Central memory CD8-positive, alpha-beta T cell (primary cell): ENCODE measurements around the gene GDF7.

Experiments used
- ATAC-seq: fragments of 150-1000 bp; cut with Tn5 transposase; replicated peaks from 2 replicates; pipeline ENCODE4 v1.10.0; 2022; ENCODE audit warnings: mild to moderate bottlenecking, moderate FRiP score, moderate number of reproducible peaks; ENCODE audit not compliant: poor library complexity, severe bottlenecking; ENCODE audit errors: extremely low read depth
- DNase-seq, 2 donors: peaks; one replicate each; pipeline ENCODE4 v3.0.0; 2021; ENCODE audit warnings: low spot score in 2 of 2
- H3K27ac Mint-ChIP-seq: one replicate; pipeline ENCODE4 v1.8.0; 2022; ENCODE audit warnings: low read depth, mild to moderate bottlenecking, moderate library complexity, mixed read lengths
- H3K27me3 Mint-ChIP-seq: one replicate; pipeline ENCODE4 v1.8.0; 2022; ENCODE audit warnings: mixed read lengths
- H3K36me3 Mint-ChIP-seq: one replicate; pipeline ENCODE4 v1.8.0; 2022; ENCODE audit warnings: mild to moderate bottlenecking, moderate library complexity, mixed read lengths; ENCODE audit not compliant: insufficient read depth
- H3K4me1 Mint-ChIP-seq: one replicate; pipeline ENCODE4 v1.8.0; 2022; ENCODE audit warnings: mixed read lengths
- H3K4me3 Mint-ChIP-seq: one replicate; pipeline ENCODE4 v1.8.0; 2022; ENCODE audit warnings: mild to moderate bottlenecking, moderate library complexity, mixed read lengths
- H3K9me3 Mint-ChIP-seq: one replicate; pipeline ENCODE4 v1.8.0; 2022; ENCODE audit warnings: mixed read lengths

The GDF7 gene

DNA sequence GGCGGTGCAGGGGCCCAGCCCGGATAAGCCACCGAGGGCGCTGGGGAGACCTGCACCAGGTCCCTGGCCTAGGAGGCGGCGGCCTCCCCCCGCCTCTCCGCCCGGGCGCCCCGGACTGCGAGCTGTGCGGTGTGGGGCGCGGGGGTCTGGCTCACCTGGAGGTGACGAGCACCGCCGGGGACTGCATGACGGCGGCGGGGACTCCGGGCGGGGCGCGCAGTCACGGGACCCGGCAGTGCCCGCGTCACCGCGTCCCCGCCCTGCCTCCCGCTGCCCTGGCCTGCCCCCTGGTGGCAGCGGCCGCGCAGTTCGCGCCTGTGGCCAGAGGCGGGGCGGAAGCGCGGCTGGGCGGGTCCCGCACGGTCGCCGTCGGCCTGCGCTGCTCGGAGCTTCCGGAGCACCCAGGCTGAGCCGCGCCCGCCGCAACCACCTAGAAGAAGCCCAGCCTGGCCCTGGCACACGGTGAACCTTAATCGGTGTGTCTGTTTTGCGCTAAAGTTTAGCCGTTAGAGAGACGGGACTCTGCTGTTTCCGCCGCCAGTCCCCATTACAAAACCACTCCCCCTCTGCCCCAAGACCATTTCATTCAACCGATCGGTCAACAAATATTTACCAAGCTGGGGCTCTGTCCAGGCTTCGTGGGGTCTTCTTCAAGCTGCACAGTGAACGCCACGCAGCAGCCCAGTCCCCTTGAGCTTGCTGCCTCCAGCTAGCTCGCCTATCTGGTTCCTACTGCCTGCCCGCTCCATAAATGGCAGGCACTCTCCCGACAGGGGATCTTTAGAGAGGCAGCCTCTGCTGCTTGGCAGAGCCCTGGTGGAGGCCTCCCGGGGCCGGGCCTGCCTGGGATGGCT is 15.8 kb upstream of the GDF7 start, which contains the start of gene HS1BP3:
Gene HS1BP3 (minus strand): TSS at position 222 of the 854 bp plus-strand sequence. CDS start 35 bp downstream, at position 187.
- DNase-seq = peak; percentile 85 to 88
- peak within 1 kb of the TSS; percentile 81 for H3K4me3 Mint-ChIP-seq
- peaks cover 5% of the 10 kb centered on the region for H3K36me3 Mint-ChIP-seq
- no peaks in the 10 kb centered on the region for H3K27me3 Mint-ChIP-seq
- ATAC-seq = peak; percentile 91
- peaks cover 35% of the 10 kb centered on the region for H3K4me1 Mint-ChIP-seq
- peak within 1 kb of the TSS; percentile 92 for H3K27ac Mint-ChIP-seq
- H3K9me3 Mint-ChIP-seq = no peaks in the 10 kb centered on the region

DNA sequence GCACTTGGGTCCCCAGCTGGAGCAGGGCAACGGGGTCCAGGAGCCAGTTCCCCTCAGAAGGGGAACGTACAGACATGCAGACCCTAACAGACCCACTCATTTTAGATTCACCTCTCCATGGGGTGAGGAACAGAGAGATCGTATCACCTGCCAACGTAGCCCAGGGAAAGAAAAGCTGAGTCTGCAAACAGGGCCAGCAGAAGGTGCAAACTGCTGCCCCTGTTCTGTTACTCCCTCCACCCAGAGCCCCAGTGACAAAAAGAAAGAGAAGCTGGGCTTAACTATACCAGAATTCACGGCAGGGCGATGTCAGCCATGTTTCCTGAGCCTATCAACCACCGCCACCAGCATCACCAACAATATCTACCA is 15.2 kb upstream of the GDF7 start:
- Mint-ChIP-seq H3K4me1 (peaks cover 35% of the 10 kb centered on the region), H3K36me3 (peaks cover 5% of the 10 kb centered on the region), H3K9me3 (no peaks in the 10 kb centered on the region), H3K27me3 (no peaks in the 10 kb centered on the region), H3K27ac (peak overlapping the region; percentile 92), H3K4me3 (peak overlapping the region; percentile 81)
- no peak for DNase-seq
- ATAC-seq = no peak

- Mint-ChIP-seq H3K4me3 (no peak overlapping the region), H3K4me1 (peaks cover 35% of the 10 kb centered on the region), H3K27ac (no peak overlapping the region), H3K9me3 (no peaks in the 10 kb centered on the region), H3K27me3 (no peaks in the 10 kb centered on the region), H3K36me3 (peaks cover 5% of the 10 kb centered on the region)
- DNase-seq = no peak
- ATAC-seq = no peak
Observed at GRCh38 chr2:20652141-20652540, 14.8 kb upstream of the GDF7 start.

GRCh38 chr2:20652673-20653575 is 14.0 kb upstream of the GDF7 start:
- Mint-ChIP-seq H3K27me3 (peaks cover 6% of the 10 kb centered on the region), H3K27ac (no peak overlapping the region), H3K9me3 (no peaks in the 10 kb centered on the region), H3K36me3 (peaks cover 5% of the 10 kb centered on the region), H3K4me3 (no peak overlapping the region), H3K4me1 (peaks cover 32% of the 10 kb centered on the region)
- no peak for DNase-seq
- no peak for ATAC-seq

DNA sequence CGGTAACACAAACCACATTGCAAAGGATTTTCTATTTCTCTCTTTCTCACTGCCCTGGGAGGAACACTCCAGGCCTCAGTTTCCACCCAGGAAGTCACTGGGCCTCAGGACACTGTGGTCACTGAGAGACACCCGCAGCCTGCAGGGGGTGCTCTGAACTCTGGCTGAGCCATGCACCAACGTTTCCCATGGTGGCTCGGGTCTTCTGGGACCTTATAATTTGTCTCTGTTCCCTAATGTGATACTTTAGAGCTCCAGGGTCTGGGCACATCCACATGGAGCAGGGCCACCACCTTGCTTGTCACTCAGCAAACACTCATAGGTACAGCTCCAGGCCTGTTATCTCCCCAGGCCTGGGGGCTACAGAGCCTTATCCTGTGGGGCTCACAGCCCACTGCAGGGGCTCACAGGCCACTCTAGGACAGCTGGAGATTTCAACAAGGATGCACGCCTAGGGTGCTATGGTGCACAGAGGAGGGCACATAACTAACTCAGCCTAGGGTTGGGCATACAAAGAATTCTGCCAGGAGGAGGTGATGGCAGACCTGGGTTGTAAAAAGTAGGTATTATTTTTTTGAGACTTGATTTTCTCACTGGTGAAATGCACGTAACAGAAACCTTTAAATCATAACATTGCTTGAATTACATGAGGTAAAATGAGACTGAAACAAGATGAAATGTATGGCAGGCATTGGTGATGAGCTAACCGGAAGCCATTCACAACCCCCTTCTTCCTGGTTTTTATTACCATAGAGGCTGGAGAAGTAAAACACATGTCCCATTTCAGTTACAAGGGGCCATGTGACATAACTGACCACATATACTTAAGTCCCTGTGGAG is 13.0 kb upstream of the GDF7 start:
- H3K9me3 Mint-ChIP-seq = no peaks in the 10 kb centered on the region
- ATAC-seq (no peak), DNase-seq (no peak)
- H3K36me3 Mint-ChIP-seq = peaks cover 5% of the 10 kb centered on the region
- H3K27me3 Mint-ChIP-seq = peaks cover 16% of the 10 kb centered on the region
- no peak overlapping the region for H3K27ac Mint-ChIP-seq
- H3K4me3 Mint-ChIP-seq = no peak overlapping the region
- H3K4me1 Mint-ChIP-seq = peaks cover 23% of the 10 kb centered on the region

- H3K27ac Mint-ChIP-seq = no peak overlapping the region
- DNase-seq (no peak), ATAC-seq (no peak)
- no peaks in the 10 kb centered on the region for H3K9me3 Mint-ChIP-seq
- peaks cover 18% of the 10 kb centered on the region for H3K4me1 Mint-ChIP-seq
- peaks cover 5% of the 10 kb centered on the region for H3K36me3 Mint-ChIP-seq
- H3K27me3 Mint-ChIP-seq = peaks cover 21% of the 10 kb centered on the region
- H3K4me3 Mint-ChIP-seq = no peak overlapping the region
Observed at GRCh38 chr2:20654535-20654813, 12.5 kb upstream of the GDF7 start.

DNA sequence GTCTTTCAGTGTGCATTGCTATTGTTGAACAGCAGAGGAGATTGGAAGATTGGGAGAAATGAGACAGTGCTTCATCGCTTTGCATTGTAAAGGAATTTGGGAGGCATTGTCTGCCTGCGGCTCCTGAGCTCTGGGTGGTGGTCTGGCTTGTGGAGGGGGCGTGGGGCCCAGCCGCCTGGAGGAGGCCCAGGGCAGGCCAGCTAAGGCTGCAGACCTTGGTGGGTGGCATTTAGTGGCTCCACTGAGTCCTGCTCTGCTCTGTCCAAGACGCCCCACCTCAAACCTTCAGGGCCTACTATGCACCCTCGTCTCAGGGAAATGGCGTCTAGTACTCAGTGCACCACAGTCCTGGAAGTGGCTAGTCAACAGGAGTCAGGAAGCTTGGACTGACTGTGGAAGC is 10.4 kb upstream of the GDF7 start:
- peaks cover 39% of the 10 kb centered on the region for H3K27me3 Mint-ChIP-seq

DNA sequence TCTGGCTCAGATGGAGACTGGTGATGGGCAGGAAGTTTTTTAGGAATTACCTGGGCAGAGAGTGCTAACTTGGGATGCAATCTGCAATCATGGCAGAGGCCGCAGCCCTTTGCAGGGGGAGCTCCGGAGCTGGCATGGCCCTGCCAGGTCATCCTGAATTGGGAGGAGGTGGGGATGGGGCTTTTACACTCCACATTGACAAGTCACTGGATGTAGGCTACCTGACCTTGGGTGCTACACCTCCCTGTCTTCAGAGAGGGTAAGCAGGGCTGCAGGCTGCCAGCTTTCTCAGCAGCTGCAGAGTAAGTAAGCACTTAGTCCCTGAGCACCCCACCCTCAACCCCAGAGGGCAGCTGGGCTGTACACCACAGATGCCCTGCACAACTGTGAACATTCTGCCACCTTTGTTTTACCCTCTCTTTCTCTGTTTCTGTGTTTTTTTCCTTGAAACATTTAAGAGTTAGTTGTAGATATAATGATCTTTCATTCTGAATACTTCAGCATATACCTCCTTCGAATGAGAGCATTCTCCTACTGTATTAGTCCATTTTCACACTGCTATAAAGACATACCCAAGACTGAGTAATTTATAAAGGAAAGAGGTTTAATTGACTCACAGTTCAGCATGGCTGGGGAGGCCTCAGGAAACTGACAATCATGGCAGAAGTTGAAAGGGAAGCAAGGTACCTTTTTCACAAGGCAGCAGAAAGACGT is 9.3 kb upstream of the GDF7 start:
- Mint-ChIP-seq H3K4me3 (no peak overlapping the region), H3K36me3 (peaks cover 2% of the 10 kb centered on the region), H3K27ac (no peak overlapping the region), H3K9me3 (no peaks in the 10 kb centered on the region), H3K27me3 (peaks cover 50% of the 10 kb centered on the region), H3K4me1 (no peaks in the 10 kb centered on the region)
- ATAC-seq (no peak), DNase-seq (no peak)

More for the DNA sequence above, 10.4 kb upstream of the GDF7 start:
- peaks cover 2% of the 10 kb centered on the region for H3K36me3 Mint-ChIP-seq
- no peaks in the 10 kb centered on the region for H3K9me3 Mint-ChIP-seq
- no peak for DNase-seq
- H3K4me3 Mint-ChIP-seq = no peak overlapping the region
- no peak overlapping the region for H3K27ac Mint-ChIP-seq
- peaks cover 2% of the 10 kb centered on the region for H3K4me1 Mint-ChIP-seq
- ATAC-seq = no peak

DNA sequence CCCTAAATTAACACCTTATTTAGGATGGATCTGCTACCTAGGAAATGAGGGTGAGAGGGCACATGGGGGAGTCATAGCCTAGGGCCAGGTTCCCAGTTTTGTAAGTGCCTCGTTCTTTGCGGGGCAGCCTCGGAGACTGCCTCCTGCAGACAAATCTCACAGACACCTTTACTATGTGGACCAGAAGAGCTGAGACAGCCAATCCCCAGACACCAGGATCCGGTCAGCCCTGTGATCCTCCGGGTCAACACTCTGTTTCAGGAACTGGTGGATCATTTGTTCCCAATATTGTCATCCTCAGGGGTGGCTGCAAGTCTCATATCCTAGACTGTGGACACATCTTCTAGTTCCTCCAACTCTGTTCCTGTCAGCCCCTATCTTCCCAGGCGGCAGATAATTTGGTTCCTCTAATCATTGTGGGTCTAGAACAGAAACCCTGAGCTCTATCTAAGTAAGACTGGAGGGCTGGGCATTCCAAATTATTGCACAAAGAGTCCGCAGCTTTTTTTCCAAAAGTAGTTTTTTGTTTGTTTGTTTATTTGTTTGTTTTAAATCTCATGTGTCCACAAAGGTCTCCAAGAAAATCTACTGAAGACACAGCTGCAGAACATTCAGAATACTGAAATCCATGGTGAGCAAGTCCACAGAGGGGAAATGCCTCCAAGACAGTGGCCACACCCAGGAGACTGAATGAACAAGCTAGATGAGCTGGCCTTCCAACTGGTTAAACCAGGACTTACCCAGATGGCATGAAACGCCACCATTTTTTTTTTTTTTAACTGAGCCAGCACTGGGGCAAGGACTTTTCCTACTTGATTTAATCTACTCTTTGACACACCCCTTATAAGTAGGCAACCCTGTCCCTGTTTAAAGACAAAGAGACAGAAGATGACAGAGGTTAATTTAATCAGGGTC is 6.2 kb upstream of the GDF7 start:
- ATAC-seq (no peak), DNase-seq (no peak)
- Mint-ChIP-seq H3K4me1 (peaks cover 10% of the 10 kb centered on the region), H3K9me3 (no peaks in the 10 kb centered on the region), H3K36me3 (peaks cover 1% of the 10 kb centered on the region), H3K27ac (no peak overlapping the region), H3K27me3 (peaks cover 78% of the 10 kb centered on the region), H3K4me3 (no peak overlapping the region)

GRCh38 chr2:20661421-20662307 is 5.3 kb upstream of the GDF7 start:
- peak; percentile 39 to 48 for DNase-seq
- Mint-ChIP-seq H3K36me3 (peaks cover 3% of the 10 kb centered on the region), H3K4me1 (peaks cover 16% of the 10 kb centered on the region), H3K9me3 (no peaks in the 10 kb centered on the region), H3K27ac (no peak overlapping the region), H3K27me3 (peaks cover 87% of the 10 kb centered on the region), H3K4me3 (no peak overlapping the region)
- ATAC-seq = peak; percentile 57
